Adrenal gland (tissue), 12 donors: ENCODE measurements around the gene ENO4. TPM values are rescaled to one million over a fixed set of nuclear protein-coding genes. Genes with fewer than 3 reads are reported as not detected.

Experiments
- DNase-seq, 7 donors: peaks; one replicate each; pipeline ENCODE4 v3.0.0-alpha.2; 2019 to 2020
- H3K27ac ChIP-seq, 5 donors: fragments of 200-600 bp; sonication (generic) in 4 of 5; 1 replicate in 3 of 5; 2 replicates in 2 of 5; pipeline versions ENCODE4 v1.5.1 to v1.8.0; 2016 to 2020; ENCODE audit warnings: mild to moderate bottlenecking in 1 of 5
- H3K27me3 ChIP-seq: fragments of 200-600 bp; 2 replicates; pipeline ENCODE4 v1.8.0; 2021
- H3K36me3 ChIP-seq, 2 donors: fragments of 200-600 bp; replicated peaks in 1 of 2; 1 replicate in 1 of 2; 2 replicates in 1 of 2; pipeline versions ENCODE4 v1.5.1 to v1.8.0; 2018 to 2022
- H3K4me1 ChIP-seq, 2 donors: fragments of 200-600 bp; replicated peaks in 1 of 2; 1 replicate in 1 of 2; 2 replicates in 1 of 2; pipeline versions ENCODE4 v1.5.1 to v1.8.0; 2018 to 2021
- H3K4me3 ChIP-seq, 4 donors: fragments of 200-600 bp; sonication (generic) in 3 of 4; one replicate each; pipeline ENCODE4 v1.5.1; 2016 to 2018
- H3K9me3 ChIP-seq, 3 donors: fragments of 200-600 bp; sonication (generic) in 1 of 3; replicated peaks in 1 of 3; 1 replicate in 2 of 3; 2 replicates in 1 of 3; pipeline versions ENCODE4 v1.5.1 to v1.8.0; 2016 to 2021
- POLR2A ChIP-seq, 2 donors: fragments of 450-650 bp; IDR thresholded peaks; one replicate each; pipeline ENCODE4 v1.6.1; 2017; ENCODE audit warnings: antibody characterized with exemption in 2 of 2, mild to moderate bottlenecking in 2 of 2, moderate library complexity in 1 of 2
- WGBS, 4 donors: extraction: QIAGEN DNeasy Blood & Tissue Kit in 2 of 4; methylation state at CpG; one replicate each; pipeline versions ENCODE4 v1.1.5 to v1.1.7; 2013 to 2017; 5-methylcytosine and 5-hydroxymethylcytosine counted together
- intact Hi-C, 2 donors: fragments of 100-400 bp; cut with DNase I; formaldehyde crosslinking; loops; one replicate each; pipeline versions ENCODE4 v1.14.1 to v1.15.0; 2022 to 2023
- polyA plus RNA-seq, 3 donors: library from polyadenylated mRNA; stranded (reverse); fragments of 200-250 nt in 2 of 3; fragments of 350-450 nt in 1 of 3; fragmentation: Illumina TruSeq in 1 of 3; extraction: RNeasy Lipid Tissue Mini Kit (QIAGEN cat#74804) in 1 of 3; gene quantifications; one replicate each; pipeline ENCODE4 v1.2.3, GENCODE V29; 2013 to 2014
- total RNA-seq, 9 donors: library from RNA; depleted of rRNA in 4 of 9; stranded (reverse); fragments of >200 nt in 4 of 9; fragments of 120-200 nt in 1 of 9; fragmentation: NEBNext Ultra II Directional in 1 of 9; extraction: Animal tissue kit (Norgen Biotek cat#: 25700) in 1 of 9; gene quantifications; one replicate each; pipeline versions ENCODE4 v1.1.0 to v1.2.4, GENCODE V29; 2013 to 2023
- TF ChIP-seq, protein P1 (sequence below), 6 experiments: fragments of 450-650 bp in 4 of 6; fragments of 200-600 bp in 2 of 6; sonication (generic) in 1 of 6; IDR thresholded peaks; 1 replicate in 5 of 6; 2 replicates in 1 of 6; pipeline versions ENCODE4 v1.5.1 to v1.8.0; 2016 to 2021; ENCODE audit warnings: antibody characterized with exemption in 6 of 6, mild to moderate bottlenecking in 2 of 6, moderate library complexity in 1 of 6
- donor health status: healthy with polysubstance abuse.
- donor health status: Bipolar disorder and iron deficiency.
- donor health status: DM: yes; HTN: yes; CAD: no.
- donor health status: DM: no; HTN: no; CAD: no.
- donor health status: DM: no; HTN: no; CAD: no.
- donor health status: DM: yes; HTN: yes; CAD: no.

Gene ENO4
- total and polyA plus RNA-seq, 12 donors = 0.11 to 6.8 (median 0.42) TPM; not detected in 1

DNA sequence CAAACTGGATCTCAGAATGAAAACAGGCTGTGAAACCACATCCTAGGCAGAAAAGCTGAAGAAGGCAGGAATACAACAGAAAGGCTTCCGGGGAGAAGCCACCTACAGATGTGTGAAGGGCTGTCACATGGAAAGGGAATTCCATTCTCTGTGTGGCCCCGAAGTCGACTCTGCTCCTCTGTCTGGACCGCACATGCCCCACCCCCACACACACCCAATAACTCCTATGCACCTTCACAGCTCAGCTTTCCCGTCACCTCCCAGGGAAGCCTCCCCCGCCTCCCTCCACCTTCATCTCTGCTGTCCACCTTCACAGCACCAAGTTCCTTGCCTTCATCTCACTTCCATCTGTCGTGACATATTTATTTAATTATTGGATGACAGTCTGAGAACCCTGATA lies 23.4 kb upstream of the ENO4 start:
- WGBS, 4 donors = 74 to 86% (median 79%) methylated on average over 7 of the region's 7 CpGs
- Histone ChIP-seq H3K9me3 (no peaks in the 10 kb centered on the region), H3K4me1 (no peaks in the 10 kb centered on the region), H3K27me3 (no peaks in the 10 kb centered on the region), H3K4me3 (no peak overlapping the region), H3K36me3 (no peaks in the 10 kb centered on the region), H3K27ac (no peak overlapping the region)
- TF ChIP-seq POLR2A (IDR thresholded peaks at IDR 0.05) = no peak
- TF ChIP-seq, protein P1, sequence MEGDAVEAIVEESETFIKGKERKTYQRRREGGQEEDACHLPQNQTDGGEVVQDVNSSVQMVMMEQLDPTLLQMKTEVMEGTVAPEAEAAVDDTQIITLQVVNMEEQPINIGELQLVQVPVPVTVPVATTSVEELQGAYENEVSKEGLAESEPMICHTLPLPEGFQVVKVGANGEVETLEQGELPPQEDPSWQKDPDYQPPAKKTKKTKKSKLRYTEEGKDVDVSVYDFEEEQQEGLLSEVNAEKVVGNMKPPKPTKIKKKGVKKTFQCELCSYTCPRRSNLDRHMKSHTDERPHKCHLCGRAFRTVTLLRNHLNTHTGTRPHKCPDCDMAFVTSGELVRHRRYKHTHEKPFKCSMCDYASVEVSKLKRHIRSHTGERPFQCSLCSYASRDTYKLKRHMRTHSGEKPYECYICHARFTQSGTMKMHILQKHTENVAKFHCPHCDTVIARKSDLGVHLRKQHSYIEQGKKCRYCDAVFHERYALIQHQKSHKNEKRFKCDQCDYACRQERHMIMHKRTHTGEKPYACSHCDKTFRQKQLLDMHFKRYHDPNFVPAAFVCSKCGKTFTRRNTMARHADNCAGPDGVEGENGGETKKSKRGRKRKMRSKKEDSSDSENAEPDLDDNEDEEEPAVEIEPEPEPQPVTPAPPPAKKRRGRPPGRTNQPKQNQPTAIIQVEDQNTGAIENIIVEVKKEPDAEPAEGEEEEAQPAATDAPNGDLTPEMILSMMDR (IDR thresholded peaks at IDR 0.05) = no peak
- no peak for DNase-seq
- intact Hi-C loops = no loop called here

DNA sequence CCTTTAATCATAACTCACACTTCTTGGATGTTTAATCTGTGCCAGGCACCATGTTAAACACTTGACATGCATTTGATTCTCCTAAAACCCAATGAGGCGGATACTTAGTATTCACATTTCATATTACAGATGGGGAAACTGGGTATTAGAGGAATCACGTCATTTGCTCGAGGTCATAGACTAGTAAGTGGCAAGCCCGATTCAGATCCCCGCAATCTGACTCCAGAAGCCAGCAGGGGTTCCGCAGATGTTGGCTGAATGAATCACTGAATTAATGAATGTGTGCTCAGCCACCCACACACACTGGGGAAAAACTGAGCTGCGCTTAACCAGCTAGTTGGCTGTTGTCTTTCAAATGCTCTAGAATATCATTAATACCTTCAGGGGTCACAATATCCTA lies 22.5 kb upstream of the ENO4 start:
- no peak for TF ChIP-seq POLR2A (IDR thresholded peaks at IDR 0.05)
- TF ChIP-seq, protein P1 (IDR thresholded peaks at IDR 0.05) = no peak
- Histone ChIP-seq H3K9me3 (no peaks in the 10 kb centered on the region), H3K4me1 (no peaks in the 10 kb centered on the region), H3K27me3 (no peaks in the 10 kb centered on the region), H3K4me3 (no peak overlapping the region), H3K27ac (no peak overlapping the region), H3K36me3 (no peaks in the 10 kb centered on the region)
- DNase-seq = no peak
- WGBS, 4 donors = 81 to 89% (median 85%) methylated on average over 5 to 7 of the region's 7 CpGs
- intact Hi-C loops = no loop called here

DNA sequence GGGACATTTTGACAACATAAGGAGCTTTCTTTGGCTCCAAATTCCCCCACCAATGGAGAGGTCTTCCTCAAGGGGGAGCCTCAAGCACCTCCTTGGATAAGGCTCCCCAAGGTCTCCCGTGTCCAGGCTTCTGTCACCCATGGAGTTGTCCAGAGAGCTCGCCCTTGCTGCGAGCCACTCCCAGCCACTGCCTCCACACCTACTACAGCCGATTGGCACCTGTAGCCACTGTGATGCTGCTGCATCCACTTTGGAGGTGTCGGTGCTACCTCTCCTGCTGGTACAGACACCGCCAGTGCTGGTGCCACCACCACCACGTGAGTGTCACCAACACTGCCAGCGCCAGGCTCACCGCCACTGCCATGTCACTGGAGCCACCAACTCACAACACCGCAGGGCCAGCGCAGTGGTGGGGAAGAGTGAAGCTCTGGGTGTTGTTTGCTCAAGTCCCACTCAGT lies 22.1 kb upstream of the ENO4 start:
- WGBS, 4 donors = 90 to 100% (median 94%) methylated on average over 3 to 11 of the region's 11 CpGs
- intact Hi-C loops = no loop called here
- TF ChIP-seq, protein P1 (IDR thresholded peaks at IDR 0.05) = no peak
- no peak for TF ChIP-seq POLR2A (IDR thresholded peaks at IDR 0.05)

DNA sequence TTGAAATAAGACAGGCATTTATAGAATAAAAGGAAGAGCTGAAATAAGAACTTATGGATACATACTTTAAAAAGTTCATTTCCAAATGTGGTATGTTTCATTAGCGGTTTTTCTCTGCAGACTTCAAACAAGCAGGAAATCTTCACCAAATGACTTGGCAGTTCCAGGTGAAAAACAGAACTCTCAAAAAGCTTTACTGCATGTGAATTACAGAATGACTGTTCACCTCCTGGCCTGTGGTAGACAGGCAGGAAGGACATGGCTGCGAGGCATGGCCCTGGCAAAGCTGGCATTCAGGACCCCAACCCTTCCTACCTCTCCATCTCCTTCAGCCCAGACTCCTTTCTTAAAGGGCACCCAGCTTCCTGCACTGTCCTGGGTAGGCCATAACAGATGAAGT lies 21.2 kb upstream of the ENO4 start:
- intact Hi-C loops = no loop called here
- Histone ChIP-seq H3K36me3 (no peaks in the 10 kb centered on the region), H3K4me3 (no peak overlapping the region), H3K4me1 (no peaks in the 10 kb centered on the region), H3K27me3 (no peaks in the 10 kb centered on the region), H3K27ac (no peak overlapping the region), H3K9me3 (no peaks in the 10 kb centered on the region)
- DNase-seq = no peak
- TF ChIP-seq, protein P1 (IDR thresholded peaks at IDR 0.05) = no peak
- 71 to 83% (median 77%) methylated on average over 1 to 2 of the region's 2 CpGs for WGBS, 4 donors

More for the DNA sequence above, 22.1 kb upstream of the ENO4 start:
- no peak overlapping the region for H3K27ac ChIP-seq
- H3K9me3 ChIP-seq = no peaks in the 10 kb centered on the region
- H3K27me3 ChIP-seq = no peaks in the 10 kb centered on the region
- H3K36me3 ChIP-seq = no peaks in the 10 kb centered on the region
- H3K4me1 ChIP-seq = no peaks in the 10 kb centered on the region
- no peak overlapping the region for H3K4me3 ChIP-seq
- DNase-seq = no peak
